Activated CD8-positive, alpha-beta memory T cell treated with anti-CD3 and anti-CD28 coated beads, Interleukin-2, amount 10 ng/mL, durations not matched to agents 7 days and 5 days (primary cell): ENCODE data around the gene DDO. TPM values are rescaled to one million over a fixed set of nuclear protein-coding genes. Genes with fewer than 3 reads are reported as not detected.
A peak's percentile ranks its signal among the peaks of the same experiment; 100 is the strongest.

Source experiments
- ATAC-seq: fragments of 150-1000 bp; cut with Tn5 transposase; one replicate; pipeline ENCODE4 v1.10.0; 2021; ENCODE audit warnings: moderate library complexity
- CTCF ChIA-PET: fragments of 350-600 bp; sonication (Branson Sonifier 250); formaldehyde crosslinking; loops from one replicate; lab custom pipeline; 2021; ENCODE audit warnings: antibody characterized with exemption; lab: Charles Lee
- DNase-seq: peaks from one replicate; pipeline ENCODE4 v3.0.0-alpha.2; 2020
- H3K27ac Mint-ChIP-seq: one replicate; pipeline ENCODE4 v1.8.0; 2021; ENCODE audit warnings: mild to moderate bottlenecking, mixed read lengths
- H3K27me3 Mint-ChIP-seq: one replicate; pipeline ENCODE4 v1.8.0; 2021; ENCODE audit warnings: mixed read lengths
- H3K36me3 Mint-ChIP-seq: one replicate; pipeline ENCODE4 v1.8.0; 2021; ENCODE audit warnings: mild to moderate bottlenecking, mixed read lengths
- H3K4me1 Mint-ChIP-seq: one replicate; pipeline ENCODE4 v1.8.0; 2021; ENCODE audit warnings: mixed read lengths
- H3K4me3 Mint-ChIP-seq: one replicate; pipeline ENCODE4 v1.8.0; 2021; ENCODE audit warnings: mild to moderate bottlenecking, moderate library complexity, mixed read lengths
- H3K9me3 Mint-ChIP-seq: one replicate; pipeline ENCODE4 v1.8.0; 2022; ENCODE audit warnings: low read depth, mixed read lengths
- total RNA-seq, 2 experiments: library from RNA; stranded (reverse); gene quantifications; one replicate each; pipeline ENCODE4 v1.2.3, GENCODE V29; 2021

The DDO gene
- total RNA-seq, 2 experiments from 2014 or later = not detected

- H3K4me3 Mint-ChIP-seq = no peak overlapping the region
- ATAC-seq = no peak
- H3K27me3 Mint-ChIP-seq = peaks cover 6% of the 10 kb centered on the region
Measured at GRCh38 chr6:110409794-110410193, 5.6 kb downstream of the DDO start.

DNA sequence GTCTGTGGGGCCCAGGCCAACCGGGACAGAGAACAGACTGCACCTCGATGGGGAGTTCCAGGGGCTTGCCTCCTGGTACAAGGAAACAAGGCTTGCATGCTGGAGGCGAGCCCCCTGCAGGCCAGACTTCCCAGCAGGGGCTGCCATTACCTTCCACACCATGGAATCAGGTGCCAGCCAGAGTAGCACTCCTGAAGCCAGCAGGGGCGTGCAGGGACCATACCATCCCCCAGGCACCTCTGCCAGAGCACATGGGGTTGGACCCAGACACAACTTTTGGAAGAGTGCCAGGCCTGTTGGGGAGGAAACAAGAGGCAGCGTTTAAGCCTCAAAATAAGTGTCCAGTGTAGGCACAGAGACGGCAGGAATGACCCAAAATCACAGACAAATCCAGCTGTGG, 6.5 kb downstream of the DDO start:
- ATAC-seq (no peak), DNase-seq (no peak)
- Mint-ChIP-seq H3K36me3 (no peaks in the 10 kb centered on the region), H3K27ac (no peak overlapping the region), H3K27me3 (peaks cover 6% of the 10 kb centered on the region), H3K9me3 (no peaks in the 10 kb centered on the region), H3K4me1 (no peaks in the 10 kb centered on the region), H3K4me3 (no peak overlapping the region)
- CTCF ChIA-PET = no interaction called here

More at GRCh38 chr6:110409794-110410193, 5.6 kb downstream of the DDO start:
- Mint-ChIP-seq H3K9me3 (no peaks in the 10 kb centered on the region), H3K4me1 (no peaks in the 10 kb centered on the region), H3K27ac (no peak overlapping the region), H3K36me3 (no peaks in the 10 kb centered on the region)
- CTCF ChIA-PET = no interaction called here
- DNase-seq = no peak

DNA sequence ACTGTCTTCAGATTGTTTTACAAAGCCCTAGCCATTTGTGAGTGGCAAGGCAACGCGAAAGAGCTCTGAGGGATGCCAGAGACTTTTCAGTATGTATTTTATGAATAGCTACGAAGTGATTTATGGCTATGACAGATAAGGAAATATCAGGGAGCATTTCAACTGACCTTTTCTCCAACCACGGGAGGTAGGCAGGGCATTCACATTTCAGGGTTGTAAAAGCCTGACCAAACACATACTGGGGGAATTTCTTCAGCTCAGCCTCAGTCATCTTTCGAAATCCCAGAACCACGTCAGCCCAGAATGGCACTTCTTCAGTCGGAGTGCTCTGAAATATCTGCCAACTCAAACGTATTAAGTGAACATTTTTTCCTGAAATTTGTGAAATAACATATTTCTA, 10.8 kb downstream of the DDO start:
- no peaks in the 10 kb centered on the region for H3K4me1 Mint-ChIP-seq
- no peak overlapping the region for H3K27ac Mint-ChIP-seq
- H3K36me3 Mint-ChIP-seq = no peaks in the 10 kb centered on the region
- DNase-seq (no peak), ATAC-seq (no peak)
- no peak overlapping the region for H3K4me3 Mint-ChIP-seq
- CTCF ChIA-PET = no interaction called here
- H3K9me3 Mint-ChIP-seq = no peaks in the 10 kb centered on the region
- no peaks in the 10 kb centered on the region for H3K27me3 Mint-ChIP-seq

GRCh38 chr6:110401585-110402176, 13.7 kb downstream of the DDO start:
- no peak overlapping the region for H3K4me3 Mint-ChIP-seq
- CTCF ChIA-PET = interaction anchor here (1.6 kb wide), 1 partner anchor 10 kb away, joined by 5 read pairs; no protein-coding TSS in a partner anchor

GRCh38 chr6:110400208-110400607, 15.2 kb downstream of the DDO start:
- no peaks in the 10 kb centered on the region for H3K27me3 Mint-ChIP-seq
- DNase-seq (no peak), ATAC-seq (no peak)
- H3K4me3 Mint-ChIP-seq = no peak overlapping the region
- no peaks in the 10 kb centered on the region for H3K36me3 Mint-ChIP-seq
- no peaks in the 10 kb centered on the region for H3K9me3 Mint-ChIP-seq
- CTCF ChIA-PET = no interaction called here
- H3K27ac Mint-ChIP-seq = no peak overlapping the region
- no peaks in the 10 kb centered on the region for H3K4me1 Mint-ChIP-seq

More at GRCh38 chr6:110401585-110402176, 13.7 kb downstream of the DDO start:
- no peak for DNase-seq
- ATAC-seq = no peak
- Mint-ChIP-seq H3K4me1 (no peaks in the 10 kb centered on the region), H3K27me3 (no peaks in the 10 kb centered on the region), H3K27ac (no peak overlapping the region), H3K36me3 (no peaks in the 10 kb centered on the region), H3K9me3 (no peaks in the 10 kb centered on the region)

DNA sequence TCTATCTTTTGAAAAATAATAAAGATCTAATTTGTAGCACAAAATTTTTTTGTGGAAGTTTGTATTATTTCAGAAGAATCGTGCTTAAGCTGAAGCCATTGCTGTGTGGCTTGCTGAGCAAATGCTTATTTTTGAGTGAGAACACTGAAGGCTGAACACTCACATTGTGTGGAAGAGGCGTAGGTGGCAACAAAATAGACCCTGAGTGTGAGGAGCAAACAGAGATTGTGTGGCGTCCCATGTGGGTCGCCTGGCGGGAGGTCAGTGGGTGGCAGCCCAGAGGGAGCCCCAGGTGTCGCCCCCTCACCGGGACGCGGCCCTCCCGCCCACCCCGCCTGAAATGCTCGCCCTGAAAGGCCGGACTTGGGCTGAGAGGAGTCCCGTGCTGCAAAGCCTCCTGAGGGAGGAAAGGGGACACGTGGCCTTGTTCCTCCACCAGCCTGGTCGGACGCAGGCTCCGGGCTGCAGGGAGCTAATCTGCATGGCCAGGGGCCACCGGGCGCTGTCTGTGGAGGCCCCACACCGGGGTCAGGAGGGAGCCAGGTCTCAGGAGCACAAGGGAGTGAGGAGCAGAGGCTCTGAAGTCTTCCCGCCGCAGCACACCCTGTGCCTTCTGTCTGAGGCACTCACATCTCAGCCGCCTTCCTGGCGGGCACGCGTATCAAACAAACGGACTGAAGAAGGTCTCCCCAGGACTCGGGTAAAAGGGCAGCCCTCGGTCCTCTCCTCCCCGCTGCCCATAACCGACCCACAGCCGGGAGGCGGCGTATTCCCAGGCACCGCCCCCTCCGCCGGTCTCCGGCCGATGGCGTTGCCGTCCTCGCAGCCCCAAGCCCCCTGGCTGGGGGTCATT, 15.9 kb downstream of the DDO start:
- no peaks in the 10 kb centered on the region for H3K9me3 Mint-ChIP-seq
- DNase-seq (no peak), ATAC-seq (no peak)
- H3K27ac Mint-ChIP-seq = no peak overlapping the region
- H3K4me3 Mint-ChIP-seq = no peak overlapping the region
- no peaks in the 10 kb centered on the region for H3K27me3 Mint-ChIP-seq
- H3K36me3 Mint-ChIP-seq = no peaks in the 10 kb centered on the region
- CTCF ChIA-PET = no interaction called here
- H3K4me1 Mint-ChIP-seq = no peaks in the 10 kb centered on the region

DNA sequence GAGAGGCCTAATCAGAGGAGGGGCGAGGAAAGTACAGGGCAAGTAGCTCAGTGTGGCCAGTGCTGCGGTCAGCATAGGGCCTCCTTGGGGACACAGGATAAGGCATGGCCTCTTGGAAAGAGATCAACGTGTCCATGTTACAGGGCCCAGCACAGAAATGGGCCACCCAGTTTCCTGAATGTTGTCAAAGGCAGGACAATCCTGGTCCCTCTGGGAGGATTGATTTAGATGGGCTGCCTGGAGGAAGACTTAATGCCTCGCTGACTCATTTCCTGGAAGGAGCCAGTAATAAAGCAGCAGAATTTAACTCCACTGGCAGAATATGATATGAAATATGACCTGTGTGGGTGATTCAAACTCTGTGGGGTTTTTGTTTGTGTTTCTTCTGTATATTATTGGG, 16.6 kb downstream of the DDO start:
- no peak for ATAC-seq
- Mint-ChIP-seq H3K27ac (no peak overlapping the region), H3K4me1 (no peaks in the 10 kb centered on the region), H3K36me3 (no peaks in the 10 kb centered on the region), H3K27me3 (no peaks in the 10 kb centered on the region), H3K9me3 (no peaks in the 10 kb centered on the region), H3K4me3 (no peak overlapping the region)
- no peak for DNase-seq
- CTCF ChIA-PET = interaction anchor here (0.8 kb wide), 1 partner anchor 224 kb away, joined by 3 read pairs; no protein-coding TSS in a partner anchor

- Mint-ChIP-seq H3K4me3 (no peak overlapping the region), H3K9me3 (no peaks in the 10 kb centered on the region), H3K27me3 (peaks cover 5% of the 10 kb centered on the region), H3K36me3 (no peaks in the 10 kb centered on the region), H3K27ac (no peak overlapping the region), H3K4me1 (peaks cover 6% of the 10 kb centered on the region)
- no peak for DNase-seq
- CTCF ChIA-PET = no interaction called here
- ATAC-seq = no peak
Measured at GRCh38 chr6:110395221-110395620, 20.2 kb downstream of the DDO start.

DNA sequence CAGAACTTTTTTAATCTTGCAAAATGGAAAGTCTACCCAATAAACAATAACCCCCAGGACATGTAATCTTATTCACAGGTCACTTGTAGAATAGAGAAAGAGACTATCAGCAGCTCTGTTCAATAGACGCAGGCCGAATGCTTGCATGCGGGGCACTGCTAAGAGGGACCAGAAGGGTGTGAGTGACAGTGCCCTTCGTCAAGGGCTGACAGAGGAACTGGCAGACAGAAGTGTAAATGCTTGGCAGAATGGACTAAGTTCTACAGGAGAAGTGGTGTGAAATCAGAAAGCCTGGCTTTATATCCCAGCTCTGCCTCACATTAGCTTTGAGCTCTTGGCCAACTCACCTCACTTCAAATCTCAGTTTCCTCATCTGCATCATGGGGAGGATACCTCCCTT, 21.0 kb downstream of the DDO start:
- Mint-ChIP-seq H3K27ac (no peak overlapping the region), H3K27me3 (peaks cover 5% of the 10 kb centered on the region), H3K9me3 (no peaks in the 10 kb centered on the region), H3K36me3 (no peaks in the 10 kb centered on the region), H3K4me1 (peaks cover 14% of the 10 kb centered on the region), H3K4me3 (no peak overlapping the region)
- CTCF ChIA-PET = interaction anchor here (2.6 kb wide), 1 partner anchor 216 kb away, joined by 11 read pairs; no protein-coding TSS in a partner anchor
- DNase-seq (no peak), ATAC-seq (no peak)

- H3K4me3 Mint-ChIP-seq = no peak overlapping the region
- CTCF ChIA-PET = interaction anchor here (0.9 to 2.6 kb wide), 5 partner anchors 11 to 688 kb away, joined by 3 to 16 read pairs (median 8); no protein-coding TSS in a partner anchor
- no peak for ATAC-seq
- H3K27me3 Mint-ChIP-seq = peaks cover 5% of the 10 kb centered on the region
- H3K4me1 Mint-ChIP-seq = peaks cover 16% of the 10 kb centered on the region
- H3K9me3 Mint-ChIP-seq = no peaks in the 10 kb centered on the region
- H3K27ac Mint-ChIP-seq = no peak overlapping the region
- no peak for DNase-seq
- no peaks in the 10 kb centered on the region for H3K36me3 Mint-ChIP-seq
Measured at GRCh38 chr6:110392727-110393126, 22.6 kb downstream of the DDO start.

DNA sequence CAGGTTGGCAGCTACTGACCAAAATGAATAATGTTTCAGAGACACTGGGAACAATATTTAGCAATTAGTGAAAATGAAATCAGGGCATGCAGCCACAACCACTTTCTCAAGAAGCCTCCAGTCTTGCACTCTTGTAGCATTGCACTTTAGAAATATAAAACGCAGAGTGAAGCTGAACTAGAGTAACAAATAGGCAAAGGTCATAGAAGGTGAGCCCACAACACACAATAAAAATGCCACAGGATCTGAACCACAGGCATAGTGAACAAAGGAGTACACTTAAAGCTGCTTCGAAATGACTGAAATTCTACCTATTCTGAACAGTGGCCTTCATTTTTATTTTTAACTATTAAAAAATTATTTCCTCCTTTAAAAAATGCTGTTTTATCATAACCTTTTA, 25.0 kb downstream of the DDO start:
- Mint-ChIP-seq H3K27me3 (peaks cover 5% of the 10 kb centered on the region), H3K9me3 (no peaks in the 10 kb centered on the region), H3K27ac (no peak overlapping the region), H3K4me3 (no peak overlapping the region), H3K36me3 (no peaks in the 10 kb centered on the region), H3K4me1 (peaks cover 16% of the 10 kb centered on the region)
- DNase-seq (no peak), ATAC-seq (peak; percentile 16)
- CTCF ChIA-PET = interaction anchor here (0.9 to 3.7 kb wide), 9 partner anchors 37 to 794 kb away, joined by 3 to 50 read pairs (median 6); partner anchors contain the start of gene CDC40

GRCh38 chr6:110389689-110390382, 25.5 kb downstream of the DDO start:
- no peaks in the 10 kb centered on the region for H3K36me3 Mint-ChIP-seq
- peaks cover 16% of the 10 kb centered on the region for H3K4me1 Mint-ChIP-seq
- no peaks in the 10 kb centered on the region for H3K9me3 Mint-ChIP-seq
- CTCF ChIA-PET = interaction anchor here (0.9 to 3.7 kb wide), 11 partner anchors 10 to 863 kb away, joined by 3 to 50 read pairs (median 4); partner anchors contain the start of gene CDC40
- ATAC-seq = no peak
- no peak overlapping the region for H3K4me3 Mint-ChIP-seq
- H3K27me3 Mint-ChIP-seq = peaks cover 5% of the 10 kb centered on the region
- DNase-seq = no peak
- peak overlapping the region; percentile 8 for H3K27ac Mint-ChIP-seq

GRCh38 chr6:110387986-110388385, 27.4 kb downstream of the DDO start:
- CTCF ChIA-PET = interaction anchor here (3.7 kb wide), 1 partner anchor 349 kb away, joined by 50 read pairs; no protein-coding TSS in a partner anchor
- peaks cover 4% of the 10 kb centered on the region for H3K27me3 Mint-ChIP-seq
- no peaks in the 10 kb centered on the region for H3K36me3 Mint-ChIP-seq

More at GRCh38 chr6:110387986-110388385, 27.4 kb downstream of the DDO start:
- ATAC-seq (no peak), DNase-seq (no peak)
- no peak overlapping the region for H3K27ac Mint-ChIP-seq
- H3K9me3 Mint-ChIP-seq = no peaks in the 10 kb centered on the region
- H3K4me1 Mint-ChIP-seq = peaks cover 16% of the 10 kb centered on the region
- H3K4me3 Mint-ChIP-seq = no peak overlapping the region
